GM21825 (cell line): ENCODE measurements around the gene ADAM15.

Experiments
- ATAC-seq: cut with Tn5 transposase; IDR thresholded peaks from one replicate; pipeline ENCODE4 v1.9.1; 2021; ENCODE audit warnings: mild to moderate bottlenecking, moderate library complexity; ENCODE audit not compliant: unreplicated experiment

The ADAM15 gene

DNA sequence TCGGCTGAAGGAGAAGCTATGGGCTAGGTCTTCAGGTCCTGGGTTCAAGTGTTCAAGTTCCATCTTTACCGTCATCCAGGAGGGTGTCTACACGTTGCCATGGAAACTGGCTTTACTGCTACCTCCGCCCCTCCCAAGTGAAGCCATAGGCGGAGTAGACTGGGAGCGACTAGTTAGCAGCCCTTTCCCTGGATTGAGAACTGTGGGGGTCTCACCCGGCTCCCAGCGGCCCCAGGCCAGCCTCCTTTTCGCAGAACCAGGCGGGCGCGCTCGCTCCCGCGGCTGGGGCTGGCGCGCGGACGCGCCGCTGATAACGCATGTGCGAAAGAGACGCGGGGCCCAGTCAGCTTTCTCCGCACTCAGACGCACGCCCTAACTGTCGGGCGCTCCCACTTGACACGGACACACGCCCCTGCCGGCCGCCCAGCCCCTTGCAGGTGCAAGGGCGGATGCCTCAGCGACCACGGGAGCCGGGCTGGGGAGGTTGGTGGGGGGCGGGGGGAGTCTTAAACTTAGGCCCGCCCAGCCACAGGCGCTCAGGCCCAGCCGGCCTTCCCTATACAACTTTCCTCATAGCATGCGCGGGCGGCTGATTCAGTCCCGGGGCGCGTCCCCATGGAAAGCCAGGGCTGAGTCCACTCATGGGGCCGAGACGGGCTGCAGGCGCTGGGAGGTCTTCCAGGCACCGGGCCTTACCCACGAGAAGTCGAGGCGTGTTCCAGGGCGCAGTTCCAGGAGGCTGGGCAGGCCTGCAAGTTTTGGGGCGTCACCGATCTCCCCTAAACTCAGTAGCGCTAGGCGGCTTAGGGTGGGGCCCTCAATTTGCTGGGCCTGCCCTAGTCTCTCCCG is 19.8 kb downstream of the ADAM15 start:
- ATAC-seq: peak; percentile 55

DNA sequence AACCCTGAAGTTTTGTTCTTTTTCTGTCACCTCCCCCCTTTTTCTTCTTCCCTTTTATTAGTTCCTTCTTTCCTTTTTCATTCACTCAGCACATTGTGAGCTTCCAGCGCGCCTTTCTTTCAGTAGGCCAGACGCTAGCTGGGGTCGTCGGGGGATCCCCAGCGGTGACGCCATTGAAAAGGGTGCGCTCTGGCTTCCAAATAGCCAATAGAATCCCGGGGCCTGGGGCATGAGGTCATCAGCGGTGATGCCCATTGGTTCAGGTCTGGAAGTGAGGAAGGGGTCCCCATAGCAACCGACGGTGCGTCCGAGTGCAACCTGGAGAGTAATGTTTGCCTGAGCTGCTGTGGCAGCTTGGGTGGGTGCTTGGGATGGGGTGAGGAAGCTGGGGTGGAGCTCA is 20.6 kb downstream of the ADAM15 start:
- ATAC-seq: no peak

DNA sequence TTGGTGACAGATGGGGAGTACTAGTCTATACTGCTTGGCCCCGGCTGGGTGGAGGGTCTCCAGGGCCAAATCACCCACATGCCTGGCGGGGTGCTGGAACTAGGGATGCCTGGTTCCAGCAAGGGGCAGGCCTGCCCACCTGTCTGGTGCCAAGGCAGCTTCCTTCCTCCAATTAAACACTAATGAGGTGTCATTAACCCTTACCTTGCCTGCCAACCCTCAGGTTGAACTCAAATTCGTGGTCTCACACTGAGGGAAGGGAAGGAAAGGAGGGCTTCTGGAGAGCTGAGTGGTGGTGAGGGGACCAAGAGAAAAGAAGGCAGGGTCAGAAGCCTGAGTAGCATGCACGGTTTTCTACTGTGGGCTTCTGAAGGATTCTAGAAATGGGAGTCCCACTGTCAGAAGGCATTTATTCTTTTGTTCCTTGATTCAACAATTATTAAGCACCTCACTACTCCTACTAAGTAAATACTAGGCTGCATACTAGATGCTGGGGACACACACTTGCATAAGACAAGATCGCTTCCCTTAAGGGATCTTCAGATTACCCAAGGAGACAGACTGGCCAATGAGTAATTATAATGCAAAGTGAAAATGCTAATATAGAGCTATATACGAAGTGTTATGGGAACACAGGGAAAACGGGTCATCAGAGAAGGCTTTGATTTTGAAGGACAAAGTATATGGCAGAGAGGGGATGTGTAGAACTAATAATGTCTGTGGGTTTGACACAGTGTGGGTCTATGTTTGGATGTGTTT is 21.6 kb downstream of the ADAM15 start:
- no peak for ATAC-seq

DNA sequence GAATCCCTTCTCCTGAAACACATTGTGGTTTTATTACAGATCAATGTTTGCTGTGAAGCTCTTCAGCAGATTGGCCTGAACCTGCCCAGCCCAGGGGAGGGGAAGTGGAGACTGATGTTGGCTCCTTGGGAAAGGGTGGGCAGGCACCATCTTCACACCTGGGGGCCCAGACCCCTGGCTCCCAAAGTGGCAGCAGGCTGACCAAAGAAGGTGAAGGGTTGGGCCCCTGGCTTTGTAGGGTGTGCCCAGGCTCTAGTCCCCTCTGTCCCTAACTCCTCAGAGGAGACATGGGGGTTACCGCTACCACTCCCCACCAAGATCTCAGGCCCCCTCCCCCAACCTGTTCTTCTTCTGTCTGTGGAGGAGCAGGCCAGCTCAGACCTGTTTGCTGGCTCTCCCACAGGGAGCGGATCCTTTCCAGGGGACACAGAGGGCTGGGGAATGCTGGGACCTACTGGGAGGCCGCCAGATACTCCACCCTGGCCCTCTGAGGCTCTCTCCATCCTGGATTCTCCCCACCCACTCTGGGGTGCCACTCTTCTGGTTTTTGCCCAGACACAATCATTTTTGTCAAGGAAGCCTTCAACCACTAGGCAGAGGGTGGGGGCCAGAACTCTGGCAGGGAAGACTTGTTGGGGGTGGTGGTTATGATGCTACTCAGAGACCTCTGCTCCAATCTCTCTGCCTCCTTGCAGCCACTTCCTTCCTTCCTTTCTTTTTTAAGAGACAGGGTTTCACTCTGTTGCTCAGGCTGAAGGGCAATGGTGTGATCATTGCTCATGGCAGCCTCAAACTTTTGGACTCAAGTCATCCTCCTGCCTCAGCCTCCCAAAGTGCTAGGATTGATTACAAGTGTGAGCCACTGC is 22.5 kb downstream of the ADAM15 start:
- ATAC-seq: no peak

DNA sequence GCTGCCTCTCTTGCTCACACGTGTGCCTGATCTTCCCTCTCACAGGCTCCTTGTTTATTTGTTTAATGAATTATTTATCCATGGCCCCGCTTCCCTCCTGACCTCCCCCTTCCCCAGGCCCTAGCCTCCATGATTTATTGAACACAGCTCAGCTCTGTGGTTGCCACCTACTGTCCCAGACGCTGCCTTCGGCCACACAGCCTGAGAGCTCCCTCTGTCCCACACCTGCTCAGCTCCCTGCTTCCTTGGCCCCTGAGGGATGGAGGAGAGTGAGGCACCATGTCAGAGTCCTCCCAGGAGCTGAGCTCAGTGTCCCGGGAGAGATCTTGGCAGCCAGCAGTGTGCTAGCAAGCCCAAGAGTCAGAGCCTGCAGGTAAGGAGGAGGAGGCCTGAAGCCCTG is 24.4 kb downstream of the ADAM15 start:
- no peak for ATAC-seq

DNA sequence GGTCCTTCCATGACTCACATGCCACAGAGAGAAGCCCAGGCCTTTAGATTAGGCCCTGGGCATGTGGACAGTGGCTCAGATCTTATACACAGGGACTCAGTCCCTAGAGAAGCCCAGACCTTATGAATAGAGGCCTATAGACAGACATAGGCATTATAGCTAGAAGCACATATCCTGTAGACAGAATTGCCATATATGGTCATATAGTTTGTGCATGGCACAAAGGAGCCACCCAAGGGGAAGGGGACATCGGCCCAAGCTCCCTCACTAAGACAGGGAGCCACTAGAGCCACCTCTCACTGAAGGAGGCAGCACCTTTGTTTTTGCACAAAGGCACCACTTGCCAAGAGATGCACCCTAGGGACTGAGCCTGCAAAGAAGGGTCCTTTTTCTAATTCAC is 25.3 kb downstream of the ADAM15 start:
- no peak for ATAC-seq

DNA sequence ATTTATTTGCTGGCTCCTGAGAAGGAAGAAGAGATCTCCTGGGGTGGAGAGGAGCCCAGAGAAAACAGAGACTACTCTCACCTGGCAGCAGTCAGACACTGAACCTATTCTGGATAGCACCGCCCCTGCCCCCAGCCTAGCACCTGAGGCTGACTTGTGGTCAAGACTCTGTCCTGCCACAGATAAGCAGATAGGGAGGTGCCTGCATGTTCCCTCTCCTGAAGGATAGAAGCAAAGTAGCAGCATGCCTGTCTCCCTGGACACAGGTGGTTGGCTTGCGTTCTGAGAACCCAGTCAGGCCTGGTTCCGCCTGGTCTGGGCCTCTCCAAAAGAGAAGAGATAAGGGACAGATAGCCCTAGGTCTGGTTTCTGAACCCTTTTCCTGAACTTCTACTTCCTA is 26.2 kb downstream of the ADAM15 start:
- ATAC-seq: no peak

DNA sequence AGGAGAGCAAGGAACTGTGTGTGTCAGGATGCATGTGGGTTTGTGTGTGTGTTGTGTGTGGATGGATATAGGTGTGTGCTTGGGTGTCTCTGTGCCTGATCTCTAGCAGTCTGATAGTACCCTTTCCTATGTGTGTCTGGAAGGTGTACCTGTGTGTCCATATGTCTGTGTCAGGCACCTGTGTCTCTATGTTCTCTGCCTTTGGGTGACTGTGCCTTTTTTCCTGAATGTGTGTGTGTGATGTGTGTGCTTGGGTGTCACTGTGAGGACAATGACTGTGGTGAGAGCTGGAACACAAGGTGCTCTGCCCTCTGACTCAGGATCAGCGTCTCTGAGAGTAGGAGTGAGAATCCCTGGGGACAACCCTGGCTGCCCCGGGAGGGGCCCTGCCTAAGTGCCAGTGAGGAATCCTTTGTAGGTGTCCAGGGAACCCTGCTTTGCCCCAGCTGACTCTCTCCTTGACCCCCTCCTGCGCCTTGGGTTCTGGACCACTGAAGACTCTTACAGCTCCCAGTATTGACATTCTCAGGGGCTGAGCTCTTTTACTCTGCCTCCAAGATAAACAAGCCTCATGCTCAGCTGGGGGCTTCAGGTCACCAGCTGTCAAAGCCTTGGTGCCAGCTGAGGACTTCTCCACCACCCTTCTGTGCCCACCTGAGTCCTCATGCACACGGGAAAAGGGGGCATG is 26.8 kb downstream of the ADAM15 start:
- ATAC-seq: no peak

DNA sequence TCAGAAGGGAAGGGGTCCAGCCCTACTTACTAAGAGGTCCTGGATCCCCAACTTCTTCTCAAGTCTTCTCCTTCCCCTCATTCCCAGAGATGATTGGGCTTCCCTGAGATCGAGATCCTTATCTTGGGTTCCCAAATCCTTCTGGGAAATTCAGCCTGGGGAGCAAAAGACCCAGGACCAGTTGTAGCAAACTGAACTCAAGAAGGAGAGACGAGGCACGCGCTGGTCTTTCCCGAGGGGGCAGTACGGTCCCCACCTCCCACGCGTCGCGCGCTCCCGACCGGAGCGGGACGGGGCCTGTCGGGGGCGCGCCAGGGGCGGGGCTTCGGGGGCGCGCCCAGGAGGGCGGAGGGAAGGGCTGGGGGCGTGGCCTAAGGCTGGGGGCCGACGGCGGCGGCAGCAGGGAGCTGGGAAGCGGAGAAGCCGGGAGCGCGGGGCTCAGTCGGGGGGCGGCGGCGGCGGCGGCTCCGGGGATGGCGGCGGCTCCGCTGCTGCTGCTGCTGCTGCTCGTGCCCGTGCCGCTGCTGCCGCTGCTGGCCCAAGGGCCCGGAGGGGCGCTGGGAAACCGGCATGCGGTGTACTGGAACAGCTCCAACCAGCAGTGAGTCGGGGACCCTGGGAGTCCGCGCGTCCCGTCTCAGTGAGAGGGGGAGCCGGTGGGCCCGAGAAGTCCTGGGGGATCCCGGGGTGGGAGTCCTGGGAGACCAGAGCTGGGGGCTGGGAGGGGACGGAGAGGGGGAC is 27.5 kb downstream of the ADAM15 start, which contains the start of gene EFNA3:
Gene EFNA3 (plus strand): TSS at position 369 of the 741 bp plus-strand sequence. CDS start 105 bp downstream, at position 474.
- ATAC-seq: no peak

DNA sequence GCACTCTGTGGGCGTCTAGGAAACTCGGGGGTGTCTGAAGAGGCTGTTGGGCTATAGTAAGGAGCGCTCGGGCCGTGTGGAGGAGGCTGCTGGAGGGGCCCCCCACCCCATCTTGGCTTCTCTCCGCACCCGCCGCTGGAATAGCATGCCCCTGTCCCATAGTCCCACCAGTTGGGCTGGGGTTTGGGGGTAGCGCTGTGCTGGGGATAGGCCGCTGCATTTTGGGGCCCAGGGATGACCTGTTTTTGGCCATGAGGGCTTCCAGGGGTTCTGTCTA is 28.0 kb downstream of the ADAM15 start:
- ATAC-seq: no peak

DNA sequence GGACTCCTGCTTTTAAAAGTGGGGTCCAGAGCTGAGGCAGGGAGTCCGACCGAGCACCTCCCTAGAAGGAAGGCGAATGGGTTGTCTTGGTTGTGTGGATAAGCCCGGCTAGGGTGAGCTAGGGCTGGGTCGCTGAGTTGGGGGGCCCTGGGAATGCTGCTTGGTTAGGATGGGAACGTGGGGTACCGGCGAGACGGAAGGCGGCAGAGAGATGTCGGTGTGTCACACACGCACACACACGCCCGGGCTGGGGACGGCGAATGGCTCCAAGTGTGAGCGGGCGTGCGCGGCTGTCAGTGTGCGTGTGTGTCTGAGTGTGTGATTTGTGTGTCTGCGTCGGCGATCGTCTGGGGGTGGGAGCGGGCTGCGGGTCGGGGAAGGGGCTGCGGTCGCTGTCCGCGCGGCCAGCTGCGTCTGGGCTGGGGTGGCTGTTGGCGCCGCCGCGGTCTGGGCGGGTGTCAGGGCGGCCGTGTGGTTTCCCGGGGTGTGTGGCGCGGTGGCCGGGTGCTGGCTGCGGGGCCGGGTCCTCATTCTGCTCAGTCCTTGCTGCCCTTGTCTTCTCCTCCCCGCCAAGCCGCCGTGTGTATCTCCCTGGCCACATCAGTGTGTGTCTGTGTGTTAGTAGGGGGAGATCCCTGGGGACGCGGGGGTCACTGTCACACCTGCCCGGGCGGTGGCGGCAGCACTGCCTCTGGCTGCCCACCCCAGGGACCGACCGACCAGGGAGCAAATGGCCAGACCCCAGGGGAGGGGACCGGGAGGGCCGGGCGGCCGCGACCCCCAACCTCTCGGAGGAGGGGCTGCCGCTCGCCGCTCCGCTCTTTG is 28.6 kb downstream of the ADAM15 start:
- no peak for ATAC-seq

DNA sequence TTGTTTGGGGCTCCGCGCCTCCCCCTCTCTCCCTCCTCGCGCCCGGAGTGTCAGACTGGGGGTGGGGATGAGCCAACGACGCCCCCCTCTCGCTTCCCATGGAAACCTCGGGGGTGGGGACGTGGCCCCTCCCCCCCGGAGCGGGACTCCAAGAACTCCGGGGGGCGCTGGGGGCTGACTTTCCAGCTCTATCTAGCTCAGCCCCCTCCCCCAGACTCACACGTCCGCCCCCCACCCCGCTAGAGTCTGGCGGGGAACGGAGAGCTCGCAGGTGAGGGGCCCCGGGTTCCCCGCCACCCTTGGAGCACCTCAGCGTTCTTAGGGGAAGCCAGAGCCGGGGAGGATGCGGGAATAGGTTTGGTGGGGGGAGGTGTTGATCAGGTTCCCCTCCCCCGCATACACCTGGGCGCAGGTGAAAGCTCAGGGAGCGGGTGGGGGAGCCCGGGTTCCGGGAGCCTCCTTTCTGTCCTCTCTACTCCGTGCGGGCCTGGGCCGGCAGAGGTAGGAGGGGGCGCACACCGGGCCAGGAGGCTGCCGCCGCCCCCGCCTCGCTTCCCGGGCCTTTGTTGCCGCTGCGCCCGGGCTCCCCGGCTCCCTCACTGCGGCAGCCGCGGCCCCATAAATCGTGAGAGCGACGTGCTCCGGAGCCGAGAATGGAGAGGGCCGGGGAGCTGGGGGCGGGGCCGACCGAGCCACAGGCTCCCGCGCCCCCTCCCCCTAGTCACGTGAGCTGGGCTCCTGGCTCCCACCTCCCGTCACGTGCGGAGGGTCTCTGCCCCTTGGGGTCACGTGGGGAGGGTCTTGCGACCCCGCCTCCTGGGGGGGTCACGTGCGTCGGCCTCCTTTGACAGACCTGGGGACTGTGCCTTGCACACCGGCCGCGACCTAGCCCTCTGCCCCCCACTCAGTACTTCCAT is 29.5 kb downstream of the ADAM15 start:
- ATAC-seq: no peak

DNA sequence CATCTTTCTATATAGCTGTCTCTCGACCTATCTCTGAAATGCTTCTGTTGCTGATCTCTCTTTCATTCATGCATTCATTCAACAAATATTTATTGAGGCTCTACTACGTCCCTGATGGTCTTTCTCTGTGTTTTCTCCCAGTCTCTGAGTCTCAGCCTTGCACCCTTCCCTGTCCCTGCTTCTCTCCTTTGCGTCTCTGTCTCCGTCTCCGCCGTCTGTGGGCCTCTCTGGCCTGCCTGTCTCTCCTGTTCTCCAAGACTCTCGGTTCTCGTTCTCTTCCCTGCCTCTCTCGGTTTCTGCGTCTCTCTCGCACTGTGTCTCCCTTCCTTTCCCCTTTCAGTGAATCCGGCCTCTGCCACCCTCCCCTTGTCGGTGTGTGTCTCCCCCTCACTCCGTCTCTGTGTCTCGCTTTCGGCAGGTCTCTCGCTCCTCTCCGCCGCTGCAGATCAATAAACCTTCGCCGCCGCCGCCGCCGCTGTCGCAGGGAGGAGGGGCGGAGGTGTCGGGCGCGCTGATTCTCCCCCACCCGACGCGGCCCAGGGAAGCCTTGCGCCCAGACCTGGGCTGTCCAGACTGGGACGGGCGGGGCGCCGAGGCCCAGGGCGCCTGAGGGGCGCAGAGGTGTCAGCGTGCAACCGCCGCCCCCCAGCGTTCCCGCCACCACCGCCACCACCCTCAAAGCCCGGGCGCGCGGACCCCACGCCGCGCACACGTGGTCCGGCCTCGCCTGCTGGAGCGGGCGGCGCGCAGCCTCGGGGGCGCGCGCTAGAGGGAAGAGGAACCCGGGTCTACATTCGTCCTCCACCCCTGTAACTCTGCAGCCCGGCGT is 30.6 kb downstream of the ADAM15 start:
- no peak for ATAC-seq

DNA sequence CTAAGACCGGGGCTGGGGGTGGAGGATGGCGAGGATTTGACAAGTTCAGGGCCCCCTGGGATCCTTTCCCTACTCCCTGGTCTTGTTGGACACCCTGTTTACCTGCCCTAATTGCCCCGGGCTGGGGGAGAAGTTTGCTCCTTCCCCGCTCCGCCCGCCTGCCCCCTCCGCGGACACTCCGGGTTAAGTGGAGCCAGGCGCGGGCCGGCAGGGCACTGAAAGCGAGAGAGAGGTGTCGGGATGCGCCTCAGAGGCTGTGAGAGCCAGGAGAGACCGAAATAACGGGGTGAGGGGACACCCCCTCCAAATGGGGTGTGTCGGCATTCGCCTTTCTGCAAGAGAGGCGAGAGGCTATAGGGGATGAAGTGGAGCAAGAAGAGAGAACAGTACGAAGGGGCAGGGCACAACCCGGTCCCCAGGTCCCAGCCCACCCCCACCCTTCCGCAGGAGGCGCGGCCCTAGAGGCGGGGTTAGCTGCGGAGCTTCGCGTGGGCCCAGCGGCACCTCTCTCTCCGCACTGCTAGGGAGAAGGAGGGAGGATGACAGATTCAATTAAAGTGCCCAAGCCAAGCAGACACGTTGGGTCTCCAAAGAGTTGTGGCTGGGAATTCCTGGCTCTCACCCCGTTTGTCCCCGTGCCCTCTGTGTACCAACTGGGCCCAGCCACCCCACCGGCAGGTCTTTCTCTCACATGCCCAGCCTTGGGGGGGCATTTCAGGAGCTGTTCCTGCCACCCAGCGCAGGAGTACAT is 31.4 kb downstream of the ADAM15 start:
- no peak for ATAC-seq

DNA sequence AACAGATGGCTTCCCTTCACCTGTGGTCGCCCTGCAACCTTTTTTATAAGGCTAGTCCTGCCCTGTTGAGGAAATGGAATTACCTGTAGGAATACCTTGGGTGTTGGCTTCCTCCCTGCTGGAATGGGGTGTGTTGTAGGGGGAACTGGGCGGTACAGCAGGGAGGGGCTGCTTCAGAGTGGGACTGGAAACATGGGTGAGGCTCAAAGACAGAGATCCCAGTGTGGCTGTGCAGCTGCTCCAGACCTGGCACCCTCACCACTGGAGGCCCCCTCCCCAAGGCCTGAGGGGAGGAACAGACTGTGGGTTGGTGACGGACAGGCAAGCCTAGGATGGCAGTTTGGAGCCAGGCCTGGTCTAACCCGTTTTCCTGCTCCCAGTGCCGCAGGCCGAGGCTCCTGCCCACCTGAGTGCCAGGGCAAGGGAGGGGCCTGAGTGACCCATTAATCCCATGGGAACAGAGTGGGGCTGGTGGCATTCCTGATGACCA is 32.0 kb downstream of the ADAM15 start:
- no peak for ATAC-seq

DNA sequence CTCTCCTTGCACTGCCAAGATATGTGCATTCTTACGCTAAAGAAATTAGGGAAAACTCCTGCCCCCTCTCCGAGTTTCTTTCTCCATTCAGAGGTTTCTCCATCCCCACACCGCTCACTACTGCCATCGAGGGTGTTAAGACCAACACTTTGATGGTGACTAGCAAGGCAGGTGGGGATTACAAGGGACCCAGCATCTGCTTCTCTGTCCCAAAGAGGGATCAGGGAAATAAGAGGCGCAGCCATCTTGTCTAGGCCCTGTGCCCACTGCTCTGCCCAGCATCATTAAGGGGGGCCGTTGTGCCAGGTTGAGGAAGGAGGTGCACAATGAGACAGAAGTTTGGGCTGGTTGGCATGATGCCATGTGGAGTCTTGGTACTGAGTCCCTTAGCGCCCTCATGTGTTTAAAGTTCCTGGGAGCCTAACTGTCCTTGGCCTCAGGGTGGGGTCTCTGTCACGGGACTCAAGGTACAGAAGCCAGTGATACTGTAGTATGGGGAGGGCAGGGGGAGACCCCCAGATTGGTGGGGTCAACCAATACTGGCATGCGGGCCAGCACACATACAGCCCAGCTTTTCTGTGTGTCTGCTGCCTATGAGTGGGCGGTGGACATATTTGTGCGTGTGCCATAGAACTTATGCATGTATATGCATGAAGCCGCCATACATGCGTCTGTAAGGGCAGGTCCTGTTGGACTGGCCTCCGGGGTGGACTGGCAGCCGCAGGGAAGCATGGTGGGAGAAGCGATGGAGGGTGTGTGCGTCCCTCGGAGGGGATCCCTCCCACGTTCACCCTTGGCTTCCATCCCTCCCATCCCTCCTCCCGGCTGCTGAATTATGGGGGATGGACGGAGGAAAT is 33.0 kb downstream of the ADAM15 start:
- ATAC-seq: no peak
